Stimulated activated CD4-positive, alpha-beta T cell treated with anti-CD3 and anti-CD28 coated beads, Interleukin-1b, Interleukin-23, amount 100 ng/mL, for 24 hours (primary cell): ENCODE results near the gene MAP10.

Experiments
- DNase-seq, 4 experiments: peaks; one replicate each; pipeline ENCODE4 v3.0.0-alpha.2; 2020; ENCODE audit warnings: low read depth in 4 of 4, low spot score in 1 of 4

Gene MAP10

DNA sequence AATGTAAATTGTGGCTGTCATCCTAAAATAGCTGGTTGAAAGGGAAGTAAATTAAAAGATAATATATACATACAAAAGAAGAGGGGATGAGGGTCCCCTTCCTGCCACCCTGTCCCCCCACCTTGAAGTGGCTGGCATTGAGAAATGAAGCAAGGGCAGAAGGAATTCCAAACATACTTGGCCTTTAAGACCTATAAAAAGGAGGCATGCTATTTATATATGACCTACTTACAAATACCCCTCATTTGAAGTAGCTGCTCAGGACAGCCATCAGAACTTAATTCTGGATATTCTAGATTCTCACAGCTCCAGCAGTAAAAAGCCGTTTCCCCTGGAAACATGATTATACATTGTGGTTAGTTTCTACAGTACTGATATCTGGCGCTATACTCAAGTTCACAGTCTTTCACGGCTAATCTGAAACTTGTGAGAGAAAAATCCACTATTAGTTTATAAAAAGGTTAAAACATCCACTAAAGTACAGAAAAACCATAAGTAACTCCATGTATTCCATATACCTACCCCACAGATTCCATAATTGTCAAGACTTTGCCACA, 9.6 kb upstream of the MAP10 start:
- no peak for DNase-seq

DNA sequence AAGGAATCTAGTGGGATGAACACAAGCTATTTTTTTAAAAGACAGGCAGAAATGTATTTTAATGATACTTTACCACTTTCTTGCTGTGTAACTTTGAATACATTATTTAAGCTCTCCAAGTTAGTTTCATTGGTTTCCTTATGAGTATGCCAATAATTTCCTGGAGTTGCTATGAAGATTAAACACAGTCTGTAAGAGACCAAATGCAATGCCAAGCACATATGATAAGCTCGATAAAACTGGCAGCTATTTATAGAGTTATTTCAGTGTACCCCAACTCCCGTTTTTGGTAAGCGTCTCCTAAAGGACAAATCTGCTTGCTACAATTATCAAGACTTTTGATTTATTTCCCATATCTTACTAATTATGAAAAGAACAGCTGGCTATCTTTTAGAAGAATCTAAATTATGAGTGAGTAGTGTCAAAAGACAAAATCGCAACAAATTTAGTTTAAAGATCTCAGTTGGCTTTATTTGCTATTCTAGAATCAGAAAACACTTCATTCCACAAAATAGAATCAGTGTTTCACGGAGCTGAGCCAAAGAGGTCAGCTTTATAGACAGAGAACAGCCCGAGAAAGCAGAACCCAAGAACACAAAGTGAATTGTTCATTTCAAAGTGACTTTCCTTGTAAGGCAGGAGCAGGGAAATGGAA, 7.2 kb upstream of the MAP10 start:
- no peak for DNase-seq

DNA sequence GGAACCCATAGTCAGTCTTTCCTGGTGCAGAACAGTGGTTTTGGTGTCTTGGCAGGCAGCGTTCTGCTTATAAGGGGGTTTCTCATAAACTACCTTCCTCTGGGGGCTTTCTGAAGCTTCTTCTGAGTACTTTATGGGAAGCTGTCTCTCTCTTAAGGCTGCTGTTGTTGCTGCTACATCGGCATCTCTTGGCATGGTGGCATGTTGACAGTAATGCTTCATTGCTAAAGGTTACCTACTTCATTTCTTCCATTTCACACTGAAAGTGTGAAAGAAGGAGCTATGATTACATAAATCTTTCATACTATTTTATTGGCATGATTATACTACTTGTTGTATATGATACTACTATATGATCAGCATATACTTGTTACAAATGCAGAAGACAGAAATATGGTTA, 6.3 kb upstream of the MAP10 start:
- DNase-seq, result no peak

DNA sequence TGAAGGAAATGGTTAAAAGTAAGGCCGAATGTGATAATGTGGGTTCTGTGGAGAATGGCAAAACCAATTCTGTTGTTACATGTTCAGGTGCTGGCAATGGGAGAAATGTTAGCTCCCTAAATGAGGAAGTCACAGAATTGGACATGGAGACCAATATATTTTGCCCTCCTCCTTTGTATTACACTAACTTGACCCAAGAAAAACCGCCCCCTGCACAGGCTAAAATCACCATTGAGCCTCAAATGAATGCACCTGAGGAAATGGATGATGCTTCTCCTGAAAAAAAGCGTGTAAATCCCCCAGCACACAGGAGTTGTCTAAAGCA, 932 bp downstream of the MAP10 start:
- DNase-seq, result no peak

DNA sequence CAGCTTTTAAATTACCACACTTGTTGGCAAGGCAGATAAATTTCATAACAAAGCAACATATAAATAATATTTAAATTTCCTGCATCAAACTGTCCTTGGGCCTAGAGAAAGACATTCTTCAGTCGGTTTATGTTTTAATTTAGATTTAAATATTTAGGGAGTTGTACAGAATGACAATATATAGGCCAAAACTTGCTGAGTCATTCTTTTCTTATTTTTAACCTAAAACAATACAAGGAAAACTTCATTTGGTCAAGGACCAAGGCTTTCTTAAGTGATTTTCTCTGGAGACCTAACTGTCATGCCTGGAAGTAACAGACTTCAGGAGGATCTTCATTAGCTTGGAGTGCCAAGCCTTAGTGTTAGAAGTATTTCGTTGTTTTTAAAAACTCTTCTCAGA, 5.6 kb downstream of the MAP10 start:
- DNase-seq, result no peak

DNA sequence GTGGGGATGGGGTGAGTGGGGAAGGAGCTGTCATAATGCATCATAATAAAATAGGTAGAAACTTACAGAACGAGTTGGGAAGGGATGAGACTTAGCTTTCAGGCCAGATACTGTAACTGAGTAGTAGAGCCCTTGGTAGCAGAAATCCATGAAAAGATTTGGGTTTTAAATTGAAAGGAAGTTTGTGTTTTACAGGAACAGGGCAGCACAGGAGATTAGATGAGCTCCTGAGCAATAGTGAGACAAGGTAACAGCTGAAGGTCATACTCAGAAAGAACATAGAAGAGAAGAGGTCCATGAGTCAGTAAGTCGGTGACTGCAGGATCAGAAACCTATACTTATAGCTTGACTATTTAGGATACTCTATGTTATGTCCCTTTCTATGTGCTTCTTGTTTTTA, 7.3 kb downstream of the MAP10 start:
- DNase-seq, result no peak

DNA sequence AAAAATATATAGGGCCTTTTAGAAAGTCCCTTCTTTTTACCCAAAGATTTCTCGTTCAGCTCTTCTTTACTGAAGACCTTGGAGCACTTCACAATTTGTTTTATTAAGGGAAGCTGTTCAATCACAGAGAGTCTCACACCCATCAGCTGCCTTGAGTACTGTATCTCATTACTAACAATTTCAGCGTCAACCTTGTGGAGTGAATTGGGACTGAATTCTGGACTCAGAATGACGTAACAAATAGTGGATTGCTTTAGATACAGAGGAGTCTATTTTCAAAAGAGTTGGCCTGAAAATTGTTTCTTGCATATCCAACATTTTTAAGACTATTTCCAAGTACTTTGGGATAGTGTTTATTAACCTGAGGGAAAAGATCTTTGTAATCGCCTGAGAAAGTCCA, 7.9 kb downstream of the MAP10 start:
- no peak for DNase-seq

DNA sequence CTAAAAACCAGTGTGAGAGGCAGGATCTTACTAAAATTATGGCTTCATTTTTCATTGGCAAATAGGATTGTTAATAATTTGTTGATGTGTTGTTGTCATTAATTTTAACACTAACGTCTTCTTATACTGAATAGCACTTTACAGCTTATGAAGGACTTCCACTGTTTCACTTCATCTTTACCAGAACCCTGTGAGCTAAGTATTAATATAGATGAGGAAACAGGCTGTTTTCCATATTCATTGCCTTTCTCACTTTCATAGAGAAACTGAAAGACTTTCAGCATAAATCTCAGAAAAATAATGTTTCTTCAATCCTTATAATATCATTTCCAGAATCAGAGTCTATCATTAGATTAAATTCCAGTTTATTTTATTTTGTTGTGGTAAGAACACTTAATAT, 8.5 kb downstream of the MAP10 start:
- no peak for DNase-seq

DNA sequence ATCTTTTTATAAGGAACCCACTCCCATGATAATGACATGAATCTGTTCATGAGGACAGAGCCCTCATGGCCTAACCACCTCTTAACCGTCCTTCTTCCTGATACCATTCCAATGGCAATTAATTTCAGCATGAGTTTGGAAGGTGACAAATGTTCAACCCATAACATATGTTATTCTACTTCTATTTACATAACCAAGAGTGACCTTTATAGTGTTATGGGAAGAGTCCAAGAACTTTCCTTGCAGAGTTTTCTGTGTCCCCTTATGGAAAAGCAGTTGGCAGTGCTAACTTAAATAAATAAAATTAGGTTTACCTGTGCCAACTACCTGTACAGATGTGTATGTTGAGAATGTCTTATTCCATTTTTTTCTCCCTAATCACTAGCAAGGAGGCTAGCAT, 11.1 kb downstream of the MAP10 start:
- no peak for DNase-seq

DNA sequence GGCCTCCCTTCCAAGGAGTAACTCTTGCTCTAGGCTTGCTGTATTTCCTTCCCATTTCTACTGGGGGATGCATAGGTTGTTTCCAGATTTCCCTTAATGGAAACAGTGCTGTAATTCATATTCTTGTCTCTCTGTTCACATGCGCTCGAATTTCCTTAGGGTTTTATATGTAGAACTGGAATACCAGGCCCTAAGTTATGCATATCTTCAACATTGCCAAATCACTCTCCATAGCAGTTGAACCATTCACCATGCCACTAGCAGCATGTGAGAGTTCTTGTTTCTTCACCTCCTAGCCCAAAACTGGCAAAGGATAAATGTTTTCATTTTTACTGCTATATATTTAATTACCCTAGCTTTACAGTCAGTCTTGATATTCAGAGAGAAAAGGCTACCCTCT, 12.8 kb downstream of the MAP10 start:
- DNase-seq, result no peak

DNA sequence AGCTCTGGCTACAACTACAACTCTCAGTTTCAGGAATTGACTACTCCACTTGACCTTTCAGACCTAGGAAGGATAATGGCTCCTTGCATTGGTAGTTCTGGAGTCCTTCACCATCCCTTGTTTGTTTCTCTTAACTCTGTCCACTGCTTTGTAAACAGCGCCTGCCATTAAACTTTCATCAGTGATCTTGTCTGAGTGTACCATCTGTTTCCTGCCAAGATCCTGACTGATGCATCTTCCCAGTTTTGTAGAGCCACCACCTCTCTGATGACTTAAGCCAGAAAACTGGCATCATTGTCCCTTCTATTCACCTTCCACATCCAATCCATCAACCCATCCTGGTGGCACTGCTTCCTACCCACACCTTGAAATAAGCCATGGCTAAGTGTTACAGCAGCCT, 15.2 kb downstream of the MAP10 start:
- no peak for DNase-seq

DNA sequence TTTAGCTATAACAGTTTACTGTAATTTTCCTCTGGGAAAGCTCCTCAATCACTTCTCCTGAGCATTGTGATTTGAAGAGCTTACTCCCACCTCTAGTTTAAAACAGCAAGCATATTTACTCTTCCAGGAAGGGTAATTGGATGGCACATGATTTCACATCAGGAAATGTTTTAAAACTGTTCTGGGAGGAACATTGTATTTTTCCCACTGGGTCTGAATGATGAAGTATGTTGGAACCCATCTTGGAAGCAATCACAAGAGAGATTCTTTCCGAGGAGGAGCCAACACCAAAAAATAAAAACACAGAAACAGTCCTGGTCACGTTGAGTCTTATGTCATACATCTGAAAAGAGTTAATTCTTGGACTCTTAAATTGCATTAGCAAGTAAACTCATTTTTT, 17.3 kb downstream of the MAP10 start:
- no peak for DNase-seq

DNA sequence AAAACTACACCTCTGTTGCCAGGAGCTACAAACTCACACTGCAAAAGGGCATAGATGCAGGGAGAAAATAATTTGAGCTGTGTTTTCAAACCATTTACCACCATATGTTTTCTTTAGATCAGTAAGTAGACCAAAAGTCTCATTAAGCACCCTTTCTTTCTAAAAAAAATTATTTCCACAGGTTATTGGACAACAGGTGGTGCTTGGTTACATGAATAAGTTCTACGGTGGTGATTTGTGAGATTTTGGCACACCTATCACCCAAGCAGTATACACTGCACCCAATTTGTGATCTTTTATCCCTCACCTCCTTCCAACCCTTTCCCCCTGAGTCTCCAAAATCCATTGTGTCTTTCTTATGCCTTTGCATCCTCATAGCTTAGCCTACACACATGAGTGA, 21.1 kb downstream of the MAP10 start:
- DNase-seq, result no peak

DNA sequence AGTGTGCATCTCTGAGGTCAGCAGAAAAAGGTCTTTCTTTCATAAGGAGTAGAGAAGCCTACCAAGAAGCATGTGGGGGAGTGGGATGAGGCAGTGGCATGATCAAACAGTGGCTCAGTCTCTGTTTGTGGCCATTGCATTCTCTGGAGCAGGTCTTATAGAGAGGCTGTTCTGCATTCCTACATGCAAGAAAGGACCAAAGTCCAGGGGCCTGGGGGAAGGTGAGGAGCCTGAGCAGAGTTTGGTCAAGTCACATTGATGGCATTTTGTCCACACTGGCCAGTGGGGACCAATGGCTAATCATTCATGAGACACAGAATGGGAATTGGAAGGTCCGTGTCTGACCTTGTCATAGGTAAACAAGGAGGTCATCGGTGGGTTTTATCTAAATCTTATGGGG, 25.4 kb downstream of the MAP10 start:
- no peak for DNase-seq

DNA sequence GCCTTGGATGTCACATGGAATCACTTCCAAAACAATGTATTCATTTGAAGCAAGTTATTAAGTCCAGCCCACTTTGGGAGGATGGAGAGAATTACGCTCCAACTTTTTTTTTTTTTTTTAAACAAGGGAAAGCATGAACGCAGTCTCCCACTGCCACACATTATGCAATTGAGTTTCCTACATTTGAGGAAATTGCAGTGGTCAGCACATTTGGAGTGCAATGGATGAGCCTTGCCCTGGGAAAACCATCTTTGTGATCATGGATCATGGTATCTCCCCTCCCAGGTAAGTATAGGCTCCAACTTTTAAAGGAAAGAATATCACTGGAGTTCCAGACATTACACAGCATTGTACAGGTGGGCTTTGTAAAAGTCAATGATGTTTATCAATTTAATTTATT, 26.7 kb downstream of the MAP10 start:
- DNase-seq, result no peak

DNA sequence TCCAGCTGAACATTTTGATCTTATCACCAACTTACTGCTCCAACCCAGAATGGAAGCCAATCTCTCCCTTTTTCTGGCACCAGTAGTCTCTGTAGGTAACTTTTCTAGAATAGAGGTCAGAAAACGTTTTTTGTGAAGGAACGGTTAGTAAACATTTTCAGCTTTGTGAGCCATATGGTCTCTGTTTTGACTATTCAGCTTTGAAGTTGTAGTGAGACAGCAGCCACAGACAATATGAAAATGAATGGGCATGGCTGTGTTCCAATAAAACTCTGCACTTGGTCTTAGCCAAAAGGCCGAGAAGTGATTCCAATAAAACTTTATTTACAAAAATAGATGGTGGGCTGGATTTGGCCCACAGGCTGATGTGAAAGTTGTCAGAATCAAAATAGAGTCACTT, 28.9 kb downstream of the MAP10 start:
- DNase-seq, result no peak

DNA sequence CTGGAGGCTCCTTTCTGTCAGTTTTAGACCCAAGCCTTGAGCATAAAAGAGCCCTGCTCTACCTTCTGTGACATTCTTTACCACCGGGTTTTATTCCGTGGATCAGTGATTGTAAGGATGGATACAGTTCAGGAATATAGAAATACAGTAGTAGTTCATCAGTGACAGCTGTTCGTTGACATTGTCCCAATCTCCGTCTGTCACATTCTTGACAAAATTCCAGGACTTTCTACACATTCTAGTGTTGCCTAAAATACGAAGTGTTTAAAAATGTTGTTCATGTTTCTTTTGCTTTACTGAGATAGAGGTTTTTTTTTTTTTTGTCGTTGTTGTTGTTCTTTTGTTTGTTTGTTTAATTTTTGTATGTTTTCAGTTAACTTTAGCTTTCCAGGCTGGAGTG, 29.9 kb downstream of the MAP10 start:
- DNase-seq, result no peak

DNA sequence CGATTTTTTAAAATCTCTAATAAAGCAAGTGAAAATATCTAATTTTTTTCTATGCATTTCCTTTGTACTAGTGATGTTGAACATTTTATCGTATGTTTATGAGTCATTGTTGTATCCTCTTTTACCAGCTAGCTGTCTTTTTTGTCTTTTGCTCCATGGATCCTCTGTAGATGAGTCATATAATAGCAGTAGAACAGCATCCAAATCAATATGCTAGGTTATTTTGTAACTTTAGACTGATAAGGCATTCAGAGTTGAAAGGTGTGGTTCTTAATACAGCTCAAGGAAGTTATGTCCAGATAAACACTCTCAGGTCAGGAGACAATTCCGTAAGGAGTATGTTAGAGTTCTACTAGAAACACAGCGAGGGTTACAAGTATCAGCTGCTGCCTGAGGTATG, 31.9 kb downstream of the MAP10 start:
- DNase-seq, result no peak

DNA sequence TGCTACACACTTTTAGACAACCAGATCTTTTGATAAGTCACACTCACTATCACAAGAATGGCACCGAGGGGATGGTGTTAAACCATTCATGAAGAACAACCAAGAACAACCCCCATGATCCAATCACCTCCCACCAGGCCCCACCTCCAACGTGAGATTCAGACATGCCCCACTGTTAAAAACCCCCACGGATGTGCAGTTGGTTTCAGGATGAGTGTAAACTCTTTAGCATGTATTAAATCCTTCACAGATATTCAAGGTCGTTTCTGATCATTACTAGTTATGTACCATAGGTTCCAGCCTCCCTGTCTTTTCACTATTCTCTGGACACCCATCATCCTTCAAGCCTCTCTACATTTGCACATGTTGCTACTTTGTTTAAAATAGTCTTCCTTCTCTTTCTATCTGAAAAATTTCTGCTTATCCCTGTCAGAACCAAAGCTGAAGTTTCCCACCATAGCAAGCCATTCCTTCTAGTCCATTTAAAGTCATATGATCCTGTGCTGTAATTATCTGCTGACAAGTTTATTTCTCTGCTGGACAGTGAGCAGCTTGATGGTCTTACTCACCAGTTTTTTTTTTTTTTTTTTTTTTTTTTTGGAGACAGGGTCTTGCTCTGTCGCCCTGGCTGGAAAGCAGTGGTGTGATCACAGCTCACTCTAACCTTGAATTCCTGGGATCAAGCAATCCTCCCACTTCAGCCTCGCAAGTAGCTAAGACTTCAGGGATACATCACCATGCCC, 36.8 kb downstream of the MAP10 start:
- DNase-seq, result no peak

DNA sequence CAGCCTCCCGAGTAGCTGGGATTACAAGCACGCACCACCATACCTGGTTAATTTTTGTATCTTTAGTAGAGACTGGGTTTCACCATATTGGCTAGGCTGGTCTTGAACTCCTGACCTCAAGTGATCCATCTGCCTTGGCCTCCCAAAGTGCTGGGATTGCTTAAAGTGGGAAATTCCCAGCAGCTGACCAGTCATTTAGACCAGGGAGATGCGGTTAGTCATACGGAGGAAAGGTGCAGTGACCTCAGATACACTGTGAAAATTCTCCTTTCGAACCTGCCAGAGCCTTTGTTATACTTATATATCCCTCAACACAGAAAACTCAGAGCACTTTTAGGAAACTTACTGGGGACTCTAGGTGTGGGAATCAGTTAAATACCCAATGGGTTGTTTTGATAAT, 39.6 kb downstream of the MAP10 start:
- no peak for DNase-seq

DNA sequence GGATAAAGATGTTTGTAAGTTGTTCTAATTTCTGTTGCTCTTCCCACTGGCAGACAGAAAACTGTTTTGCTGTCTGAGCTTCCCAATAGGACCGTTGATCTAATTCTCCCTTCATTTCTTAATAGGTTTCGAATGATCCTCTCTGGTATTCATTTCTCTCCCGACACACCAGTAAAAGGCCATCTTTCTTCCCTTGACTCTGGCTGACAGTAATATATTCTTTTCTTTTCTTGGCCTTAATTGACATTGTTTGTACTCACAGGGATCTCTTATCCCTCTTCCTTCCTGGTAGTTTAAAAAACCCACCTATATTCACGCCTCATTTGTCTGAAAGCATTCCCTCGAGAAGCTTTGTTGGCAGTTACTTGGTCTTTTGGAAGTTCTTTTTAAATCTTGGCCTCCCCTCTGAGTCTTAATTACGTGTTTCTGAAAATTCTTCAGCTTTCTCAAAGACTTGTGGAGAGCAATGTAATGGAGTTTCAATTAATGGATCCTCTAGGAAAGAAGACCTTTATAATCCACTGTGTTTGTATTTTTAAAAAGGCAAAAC, 40.3 kb downstream of the MAP10 start:
- no peak for DNase-seq

DNA sequence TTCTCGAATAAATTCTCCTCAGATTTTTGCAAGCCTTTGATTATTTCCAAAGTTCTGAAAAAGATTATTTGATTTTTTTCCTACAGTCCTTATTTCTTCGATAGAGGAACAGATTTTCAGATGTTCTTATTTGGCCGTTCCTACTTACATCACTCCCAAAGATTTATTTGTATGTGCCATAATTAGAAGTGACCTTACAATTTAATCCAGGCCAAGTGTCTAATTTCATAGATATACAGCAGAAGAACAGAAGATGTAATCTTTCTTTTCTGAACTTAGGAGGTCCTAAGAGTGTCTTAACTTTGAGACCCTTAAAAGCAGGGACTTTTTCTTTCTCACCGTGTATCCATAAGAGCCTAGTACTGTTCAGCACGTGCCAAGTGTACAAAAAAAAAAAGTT, 46.3 kb downstream of the MAP10 start:
- no peak for DNase-seq
